Endothelial cell of umbilical vein (primary cell): ENCODE results near the gene ZNF423. TPM values are rescaled to one million over a fixed set of nuclear protein-coding genes. Genes with fewer than 3 reads are reported as not detected.

Experiments used
- BruUV-seq: library from RNA; stranded (reverse); fragments of 400-500 nt; replicated peaks from 2 replicates; lab custom pipeline; 2021; lab: Mats Ljungman, UMichigan
- CTCF ChIA-PET: fragments of 300-600, 350-600 bp; sonication (Branson Sonifier 250); formaldehyde crosslinking; loops from one replicate; lab custom pipeline; 2021; ENCODE audit warnings: antibody characterized with exemption, inconsistent platforms; lab: Charles Lee
- POLR2A ChIA-PET: fragments of 300-600, 350-600 bp; sonication (Branson Sonifier 250); formaldehyde crosslinking; loops from one replicate; lab custom pipeline; 2021; ENCODE audit warnings: antibody characterized with exemption, inconsistent platforms; lab: Charles Lee
- DNase-seq: peaks from one replicate; pipeline ENCODE4 v3.0.0-alpha.2; 2011; ENCODE audit warnings: low read depth, low spot score
- FAIRE-seq: peaks from 2 replicates; lab custom pipeline; 2011; peaks lifted over from hg19 to GRCh38; lab: Jason Lieb, UNC
- H2AFZ ChIP-seq: 2 replicates; pipeline ENCODE4 v1.6.0; 2012; ENCODE audit warnings: low read depth, low read length, control low read depth, inconsistent platforms
- H3K27ac ChIP-seq: 2 replicates; pipeline ENCODE4 v1.5.1; 2011; ENCODE audit warnings: low read depth, mild to moderate bottlenecking, control low read depth, low read length, moderate library complexity; ENCODE audit not compliant: insufficient read depth
- H3K27me3 ChIP-seq, 2 experiments: 2 replicates each; pipeline versions ENCODE4 v1.6.0 to v1.6.1; 2011; ENCODE audit warnings: low read length in 2 of 2, mixed read lengths in 1 of 2; ENCODE audit not compliant: control insufficient read depth in 2 of 2, insufficient read depth in 2 of 2
- H3K36me3 ChIP-seq, 2 experiments: 2 replicates in 1 of 2; 3 replicates in 1 of 2; pipeline ENCODE4 v1.5.1; 2011; ENCODE audit warnings: low read length in 2 of 2, mild to moderate bottlenecking in 1 of 2, moderate library complexity in 1 of 2; ENCODE audit not compliant: control insufficient read depth in 2 of 2, insufficient read depth in 2 of 2; ENCODE audit errors: extremely low read depth in 1 of 2
- H3K4me1 ChIP-seq: 3 replicates; pipeline ENCODE4 v1.5.1; 2011; ENCODE audit warnings: mild to moderate bottlenecking, low read length; ENCODE audit not compliant: control insufficient read depth, insufficient read depth; ENCODE audit errors: extremely low read depth
- H3K4me2 ChIP-seq: 2 replicates; pipeline ENCODE4 v1.6.1; 2011; ENCODE audit warnings: low read length, control low read depth, mixed read lengths; ENCODE audit not compliant: insufficient read depth
- H3K4me3 ChIP-seq, 3 experiments: fragments of 200-600 bp in 1 of 3; sonication (generic), shearing (Covaris generic) in 1 of 3; replicated peaks in 1 of 3; 2 replicates each; pipeline ENCODE4 v1.5.1; 2011 to 2016; ENCODE audit warnings: control low read depth in 3 of 3, low read length in 3 of 3, mild to moderate bottlenecking in 2 of 3, inconsistent platforms in 1 of 3, low read depth in 1 of 3, moderate library complexity in 1 of 3; ENCODE audit not compliant: insufficient read depth in 1 of 3
- H3K79me2 ChIP-seq: 2 replicates; pipeline ENCODE4 v1.6.0; 2012; ENCODE audit warnings: low read length, inconsistent platforms; ENCODE audit not compliant: control insufficient read depth, insufficient read depth
- H3K9ac ChIP-seq: replicated peaks from 2 replicates; pipeline ENCODE3; 2011; ENCODE audit warnings: low read length, control low read depth; ENCODE audit not compliant: insufficient read depth; ENCODE audit errors: extremely low read depth
- H3K9me1 ChIP-seq: replicated peaks from 3 replicates; pipeline ENCODE4 v1.6.0; 2011; ENCODE audit warnings: mild to moderate bottlenecking, low read length; ENCODE audit not compliant: control insufficient read depth, insufficient read depth; ENCODE audit errors: extremely low read depth
- H3K9me3 ChIP-seq: replicated peaks from 2 replicates; pipeline ENCODE4 v1.5.1; 2012; ENCODE audit warnings: low read length, inconsistent platforms; ENCODE audit not compliant: control insufficient read depth, insufficient read depth
- H4K20me1 ChIP-seq: replicated peaks from 2 replicates; pipeline ENCODE3; 2011; ENCODE audit warnings: mild to moderate bottlenecking, low read length; ENCODE audit not compliant: control insufficient read depth, insufficient read depth; ENCODE audit errors: extremely low read depth
- EZH2 ChIP-seq: IDR thresholded peaks from 2 replicates; pipeline ENCODE4 v1.6.1; 2012; ENCODE audit warnings: borderline replicate concordance, low read depth, mild to moderate bottlenecking, moderate library complexity, low read length, inconsistent platforms; ENCODE audit not compliant: severe bottlenecking
- GATA2 ChIP-seq: IDR thresholded peaks from 2 replicates; pipeline ENCODE4 v1.7.0; 2011; ENCODE audit warnings: low read depth, mild to moderate bottlenecking, moderate library complexity, mixed read lengths, low read length; ENCODE audit not compliant: insufficient read length, insufficient read depth
- JUN ChIP-seq: IDR thresholded peaks from 2 replicates; pipeline ENCODE4 v1.6.1; 2011; ENCODE audit warnings: borderline replicate concordance, low read depth; ENCODE audit not compliant: insufficient read length, insufficient read depth
- dilution Hi-C: fragments of 300-500 bp; cut with MboI; formaldehyde crosslinking; loops from one replicate; pipeline ENCODE4 v1.15.0; 2019; ENCODE audit warnings: low sequenced_read_pairs; ENCODE audit not compliant: extremely low pct_ligation_motif_present
- intact Hi-C: fragments of 100-400 bp; cut with micrococcal nuclease; formaldehyde crosslinking; loops from one replicate; pipeline ENCODE4 v1.10.0; 2022
- polyA plus RNA-seq, 4 experiments: library from polyadenylated mRNA; depleted of rRNA in 3 of 4; stranded (reverse) in 3 of 4; unstranded in 1 of 4; fragments of >200 nt; gene quantifications; 2 replicates each; pipeline versions ENCODE4 v1.2.1 to v1.2.3, GENCODE V29; 2011 to 2012; ENCODE audit warnings: missing spikeins in 1 of 4
- total RNA-seq: library from RNA; stranded (reverse); gene quantifications from 2 replicates; pipeline ENCODE4 v1.2.3, GENCODE V29; 2021
- TF ChIP-seq, protein P1 (sequence below), 2 donors: IDR thresholded peaks; 1 replicate in 1 of 2; 2 replicates in 1 of 2; pipeline ENCODE4 v1.5.1; 2011; ENCODE audit warnings: low read length in 2 of 2, mild to moderate bottlenecking in 2 of 2, moderate library complexity in 2 of 2, control low read depth in 1 of 2, inconsistent platforms in 1 of 2, low read depth in 1 of 2; ENCODE audit not compliant: insufficient read depth in 1 of 2; ENCODE audit errors: extremely low read depth in 1 of 2
- TF ChIP-seq, protein P2 (sequence below): IDR thresholded peaks from 2 replicates; pipeline ENCODE4 v1.6.1; 2011; ENCODE audit not compliant: insufficient read depth, insufficient read length

The ZNF423 gene
- total and polyA plus RNA-seq, 2 donors (not counting 3 experiments of a cell fraction or from before 2014, with no cell fraction given): 2.2 to 8.1 TPM

DNA sequence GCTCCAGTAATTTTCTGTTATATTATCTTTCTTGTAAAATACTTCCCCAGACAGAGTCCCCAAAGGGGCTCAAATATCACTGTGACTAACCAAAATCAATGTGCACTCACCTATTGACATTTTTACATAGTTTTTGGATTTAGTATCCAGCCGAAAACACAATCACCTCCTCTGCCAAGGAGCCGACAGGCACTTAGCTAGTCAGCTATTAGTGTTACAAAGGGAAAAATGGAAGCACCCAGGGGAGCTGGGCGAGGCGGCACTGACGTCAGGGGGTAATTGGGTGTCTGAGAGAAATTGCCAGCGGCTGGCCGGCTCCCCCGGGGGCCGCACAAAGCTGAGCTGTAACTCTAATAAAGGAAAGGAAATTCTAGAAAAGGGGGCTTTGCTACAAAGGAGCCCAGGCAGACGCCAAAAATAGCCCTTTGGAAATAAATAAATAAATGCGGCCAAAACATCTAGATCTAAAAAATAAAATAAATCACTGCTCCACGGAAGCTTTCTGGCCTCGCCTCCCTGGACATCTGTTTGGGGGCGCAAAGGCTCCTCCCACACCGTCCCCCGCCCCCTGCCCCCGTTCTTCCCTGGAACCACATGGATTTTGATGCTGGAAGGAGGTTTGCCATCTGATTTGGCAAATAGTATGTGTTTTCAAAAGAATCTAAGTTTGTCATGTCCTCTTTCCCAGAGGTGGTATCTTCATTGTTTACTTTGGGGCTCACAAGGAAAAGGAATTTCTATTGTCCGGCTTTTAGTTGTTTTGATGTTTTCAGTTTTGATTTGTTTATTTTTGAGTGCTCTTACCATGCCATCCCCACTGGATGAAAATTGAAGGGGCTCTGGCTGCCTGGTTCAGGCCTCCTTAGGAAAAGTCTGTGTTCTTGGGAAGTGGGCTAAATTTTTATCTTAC is 156.7 kb downstream of the ZNF423 start:
- H3K4me1 ChIP-seq: no peaks in the 10 kb centered on the region
- H3K9ac ChIP-seq: no peak overlapping the region
- ChIA-PET POLR2A (no interaction called here), CTCF (interaction anchor here (1.0 kb wide), 1 partner anchor 125 kb away, joined by 3 read pairs; no protein-coding TSS in a partner anchor)
- H3K4me3 ChIP-seq: no peak overlapping the region
- BruUV-seq: no TSS peak
- no peak overlapping the region for H3K4me2 ChIP-seq
- TF ChIP-seq, protein P1, sequence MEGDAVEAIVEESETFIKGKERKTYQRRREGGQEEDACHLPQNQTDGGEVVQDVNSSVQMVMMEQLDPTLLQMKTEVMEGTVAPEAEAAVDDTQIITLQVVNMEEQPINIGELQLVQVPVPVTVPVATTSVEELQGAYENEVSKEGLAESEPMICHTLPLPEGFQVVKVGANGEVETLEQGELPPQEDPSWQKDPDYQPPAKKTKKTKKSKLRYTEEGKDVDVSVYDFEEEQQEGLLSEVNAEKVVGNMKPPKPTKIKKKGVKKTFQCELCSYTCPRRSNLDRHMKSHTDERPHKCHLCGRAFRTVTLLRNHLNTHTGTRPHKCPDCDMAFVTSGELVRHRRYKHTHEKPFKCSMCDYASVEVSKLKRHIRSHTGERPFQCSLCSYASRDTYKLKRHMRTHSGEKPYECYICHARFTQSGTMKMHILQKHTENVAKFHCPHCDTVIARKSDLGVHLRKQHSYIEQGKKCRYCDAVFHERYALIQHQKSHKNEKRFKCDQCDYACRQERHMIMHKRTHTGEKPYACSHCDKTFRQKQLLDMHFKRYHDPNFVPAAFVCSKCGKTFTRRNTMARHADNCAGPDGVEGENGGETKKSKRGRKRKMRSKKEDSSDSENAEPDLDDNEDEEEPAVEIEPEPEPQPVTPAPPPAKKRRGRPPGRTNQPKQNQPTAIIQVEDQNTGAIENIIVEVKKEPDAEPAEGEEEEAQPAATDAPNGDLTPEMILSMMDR (IDR thresholded peaks at IDR 0.05; ENCODE audit: extremely low read depth in 1 of 2, insufficient read depth in 1 of 2, low read depth in 1 of 2, low read length in 2 of 2): no peak
- no peak for TF ChIP-seq JUN
- TF ChIP-seq, protein P2, sequence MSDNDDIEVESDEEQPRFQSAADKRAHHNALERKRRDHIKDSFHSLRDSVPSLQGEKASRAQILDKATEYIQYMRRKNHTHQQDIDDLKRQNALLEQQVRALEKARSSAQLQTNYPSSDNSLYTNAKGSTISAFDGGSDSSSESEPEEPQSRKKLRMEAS: no peak
- peak; percentile 15 for TF ChIP-seq EZH2
- no peak for TF ChIP-seq GATA2
- no peaks in the 10 kb centered on the region for H3K9me1 ChIP-seq
- no peak for FAIRE-seq
- no peak overlapping the region for H3K27ac ChIP-seq
- no peaks in the 10 kb centered on the region for H3K36me3 ChIP-seq
- no peaks in the 10 kb centered on the region for H3K9me3 ChIP-seq
- dilution Hi-C loops (no loop called here), intact Hi-C loops (no loop called here)
- H3K27me3 ChIP-seq: peaks cover 11 to 15% of the 10 kb centered on the region in 2 experiments
- H3K79me2 ChIP-seq: no peaks in the 10 kb centered on the region
- no peak overlapping the region for H2AFZ ChIP-seq
- no peaks in the 10 kb centered on the region for H4K20me1 ChIP-seq
- DNase-seq: no peak
